Fibroblast of skin of right quadriceps (primary cell): ENCODE measurements around the gene MAGEF1.

ENCODE experiments used
- DNase-seq: peaks from one replicate; pipeline ENCODE4 v3.0.0-alpha.2; 2013

MAGEF1 gene

GRCh38 chr3:184663756-184664155 lies 48.1 kb downstream of the MAGEF1 start:
- DNase-seq, result peak; percentile 89

- DNase-seq, result peak; percentile 48
Measured at GRCh38 chr3:184663356-184663755, 48.5 kb downstream of the MAGEF1 start.

- peak; percentile 40 for DNase-seq
Measured at GRCh38 chr3:184662187-184662586, 49.7 kb downstream of the MAGEF1 start.

- no peak for DNase-seq
Measured at GRCh38 chr3:184660931-184661330, 50.9 kb downstream of the MAGEF1 start.
